Esophagus muscularis mucosa (tissue), 4 donors: ENCODE data around the gene DDX41. TPM values are rescaled to one million over a fixed set of nuclear protein-coding genes. Genes with fewer than 3 reads are reported as not detected.
A peak's percentile ranks its signal among the peaks of the same experiment; 100 is the strongest.
"Not testable (repeated sequence)": the region's sequence is repeated elsewhere in the genome, so short reads cannot be mapped to it uniquely, and the experiment has no call there.

Source experiments
- DNase-seq: peaks from one replicate; pipeline ENCODE4 v3.0.0-alpha.2; 2017; ENCODE audit errors: extremely low spot score
- H3K27ac ChIP-seq, 4 donors: fragments of 200-600 bp; sonication (generic); replicated peaks in 1 of 4; 1 replicate in 3 of 4; 2 replicates in 1 of 4; pipeline ENCODE4 v1.5.1; 2016 to 2019; ENCODE audit warnings: mild to moderate bottlenecking in 1 of 4
- H3K27me3 ChIP-seq, 4 donors: fragments of 200-600 bp; sonication (generic); one replicate each; pipeline versions ENCODE4 v1.5.1 to v1.6.0; 2016 to 2019
- H3K36me3 ChIP-seq, 4 donors: fragments of 200-600 bp; sonication (generic); one replicate each; pipeline ENCODE4 v1.5.1; 2016 to 2019
- H3K4me1 ChIP-seq, 4 donors: fragments of 200-600 bp; sonication (generic); one replicate each; pipeline ENCODE4 v1.5.1; 2016 to 2019
- H3K4me3 ChIP-seq, 4 donors: fragments of 200-600 bp; sonication (generic); 1 replicate in 2 of 4; 2 replicates in 2 of 4; pipeline ENCODE4 v1.5.1; 2016 to 2019; ENCODE audit warnings: mild to moderate bottlenecking in 4 of 4, moderate library complexity in 1 of 4
- H3K9me3 ChIP-seq, 4 donors: fragments of 200-600 bp; sonication (generic); 1 replicate in 3 of 4; 2 replicates in 1 of 4; pipeline ENCODE4 v1.5.1; 2016 to 2019
- CTCF ChIP-seq, 3 experiments: fragments of 200-600 bp in 2 of 3; fragments of 450-650 bp in 1 of 3; sonication (generic) in 2 of 3; IDR thresholded peaks; one replicate each; pipeline ENCODE4 v1.5.1; 2017 to 2019; ENCODE audit warnings: antibody characterized with exemption in 3 of 3, mild to moderate bottlenecking in 2 of 3, moderate library complexity in 1 of 3
- EP300 ChIP-seq: sonication (generic); formaldehyde crosslinking; IDR thresholded peaks from one replicate; pipeline ENCODE4 v1.6.1; 2017; ENCODE audit warnings: antibody characterized with exemption
- POLR2A ChIP-seq: fragments of 450-650 bp; IDR thresholded peaks from one replicate; pipeline ENCODE4 v1.6.1; 2017; ENCODE audit warnings: antibody characterized with exemption, moderate library complexity, mild to moderate bottlenecking, low read depth
- POLR2AphosphoS5 ChIP-seq, 2 donors: sonication (generic); formaldehyde crosslinking; IDR thresholded peaks; one replicate each; pipeline ENCODE4 v1.6.1; 2017; ENCODE audit warnings: antibody characterized with exemption in 2 of 2
- whole genome bisulfite sequencing: methylation state at CpG from one replicate; pipeline ENCODE4 v1.1.5; 2018; 5-methylcytosine and 5-hydroxymethylcytosine counted together
- intact Hi-C: fragments of 100-400 bp; cut with DNase I; formaldehyde crosslinking; loops from one replicate; pipeline ENCODE4 v1.15.1; 2023
- total RNA-seq, 4 donors: library from RNA; depleted of rRNA; stranded (reverse); fragments of >200 nt; gene quantifications; one replicate each; pipeline versions ENCODE4 v1.1.0 to v1.2.1, GENCODE V29; 2016

The DDX41 gene
- total RNA-seq, 4 donors from 2014 or later: 58.1 to 92.1 (median 66.0) TPM

- TF ChIP-seq EP300 (no peak), POLR2A (no peak), CTCF (IDR thresholded peaks at IDR 0.05) (no peak), POLR2AphosphoS5 (IDR thresholded peaks at IDR 0.05) (peak in 1 of 2 donors; percentile 65)
- no peak overlapping the region for H3K4me3 ChIP-seq
- peak overlapping the region in 3 of 4 donors; percentile 54 to 96 (median 93) for H3K27ac ChIP-seq
- WGBS: 91% methylated on average over 3 of the region's 3 CpGs
- intact Hi-C loops: no loop called here
- peaks cover 62 to 91% (median 88%) of the 10 kb centered on the region in 4 donors for H3K36me3 ChIP-seq
- peaks cover 2 to 99% (median 92%) of the 10 kb centered on the region in 4 donors for H3K4me1 ChIP-seq
- no peak for DNase-seq
- H3K27me3 ChIP-seq: no peaks in the 10 kb centered on the region
- H3K9me3 ChIP-seq: no peaks in the 10 kb centered on the region
Measured at GRCh38 chr5:177486256-177486655, 30.5 kb downstream of the DDX41 start.

DNA sequence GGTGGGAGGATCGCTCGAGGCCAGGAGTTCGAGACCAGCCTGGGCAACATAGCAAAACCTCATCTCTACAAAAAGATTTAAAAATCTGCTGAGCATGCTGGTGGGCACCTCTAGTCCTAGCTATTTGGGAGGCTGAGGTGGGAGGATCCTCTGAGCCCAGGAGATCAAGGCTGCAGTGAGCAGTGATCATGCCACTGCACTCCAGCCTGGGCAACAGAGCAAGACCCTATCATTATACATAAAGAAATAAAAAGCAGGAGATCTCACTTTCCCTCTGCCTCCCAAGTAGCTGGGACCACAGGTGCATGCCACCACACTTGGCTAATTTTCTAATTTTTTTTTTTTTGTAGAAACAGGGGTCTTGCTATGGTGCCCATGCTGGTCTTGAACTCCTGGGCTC lies 31.0 kb downstream of the DDX41 start:
- intact Hi-C loops: not testable (repeated sequence)

DNA sequence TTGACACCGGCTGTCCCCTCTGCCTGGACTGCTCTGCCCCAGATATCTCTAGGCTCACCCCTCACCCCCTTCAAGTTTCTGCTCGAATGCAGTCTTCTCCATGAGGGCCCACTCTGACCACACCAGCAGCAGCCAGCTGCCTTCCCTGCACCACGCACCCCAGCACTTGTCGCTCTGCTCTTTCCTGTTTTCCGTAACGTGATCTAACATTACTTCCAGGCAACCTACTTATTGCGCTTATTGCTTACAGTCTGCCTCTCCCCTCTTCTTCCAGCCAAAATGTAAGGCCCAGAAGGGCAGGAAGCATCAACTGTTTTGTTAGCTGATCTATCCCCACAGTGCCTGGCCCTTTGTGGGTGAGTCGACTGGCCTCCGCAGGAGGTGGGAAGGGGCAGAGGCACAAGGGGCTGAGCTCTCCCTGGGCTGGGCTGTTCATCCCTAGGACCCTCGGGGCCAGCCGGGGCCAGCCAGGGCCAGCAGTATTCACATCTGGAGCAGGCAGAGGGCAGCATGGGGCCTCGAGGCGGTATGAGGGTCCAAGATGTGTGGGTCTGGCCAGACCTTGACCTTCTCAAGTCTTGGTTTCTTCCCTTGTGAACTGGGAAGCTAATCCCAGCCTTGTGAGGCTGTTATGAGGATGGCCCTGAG lies 31.7 kb downstream of the DDX41 start:
- H3K27ac ChIP-seq: peak overlapping the region; percentile 89 to 96 (median 94)

More for the DNA sequence above, 31.0 kb downstream of the DDX41 start:
- H3K27me3 ChIP-seq, H3K9me3 ChIP-seq, H3K4me3 ChIP-seq, DNase-seq: not testable (repeated sequence)
- peak overlapping the region; percentile 93 to 96 (median 95) for H3K27ac ChIP-seq
- H3K4me1 ChIP-seq: peaks cover 0 to 99% (median 92%) of the 10 kb centered on the region in 4 donors
- 93% methylated on average over 3 of the region's 3 CpGs for WGBS
- peaks cover 57 to 91% (median 84%) of the 10 kb centered on the region in 4 donors for H3K36me3 ChIP-seq

DNA sequence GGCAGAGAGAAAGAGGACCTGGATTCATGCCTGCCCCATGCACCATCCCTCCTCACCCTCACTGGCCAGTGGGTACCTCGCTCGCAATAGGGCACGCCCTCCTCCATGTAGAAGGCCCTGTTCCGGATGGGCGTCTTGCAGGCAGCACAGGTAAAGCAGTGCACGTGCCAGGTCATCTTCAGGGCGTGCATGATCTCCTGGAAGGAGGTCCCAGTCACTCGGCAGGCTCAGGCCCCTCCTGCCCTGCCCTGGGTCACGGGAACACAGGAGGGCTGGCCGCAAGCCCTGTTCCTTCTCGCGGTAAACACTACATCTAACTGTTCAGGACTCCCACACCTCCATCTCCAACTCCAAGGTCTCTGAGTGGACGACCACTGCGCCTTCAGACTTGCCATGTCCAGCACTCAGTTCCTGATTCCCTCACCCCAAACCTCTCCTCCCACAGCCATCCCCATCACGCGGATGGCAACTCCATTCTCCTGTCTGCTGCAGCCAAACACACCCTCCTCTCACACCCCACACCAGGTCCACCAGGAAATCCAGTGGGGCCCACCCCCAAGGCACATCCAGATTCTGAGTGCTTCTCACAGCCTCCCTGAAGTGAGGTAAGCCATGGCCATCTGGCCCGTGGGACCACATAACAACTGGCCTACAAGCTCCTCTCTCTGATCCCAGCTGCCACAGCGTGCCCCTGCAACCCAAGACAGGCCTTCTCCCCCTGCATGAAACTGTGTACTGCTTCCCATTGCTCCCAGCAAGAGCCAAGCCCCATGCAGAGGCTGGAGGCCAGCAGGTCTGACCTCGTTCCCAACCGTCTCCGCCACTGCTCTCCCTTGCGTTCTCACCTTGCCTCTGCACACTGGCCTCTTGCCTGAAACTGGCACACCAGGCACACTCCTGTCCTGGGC lies 32.5 kb downstream of the DDX41 start:
- Histone ChIP-seq H3K4me1 (peaks cover 10 to 99% (median 92%) of the 10 kb centered on the region in 4 donors), H3K27ac (peak overlapping the region; percentile 89 to 96 (median 94)), H3K4me3 (no peak overlapping the region), H3K9me3 (no peaks in the 10 kb centered on the region), H3K36me3 (peaks cover 48 to 76% (median 69%) of the 10 kb centered on the region in 4 donors), H3K27me3 (no peaks in the 10 kb centered on the region)
- no peak for TF ChIP-seq CTCF (IDR thresholded peaks at IDR 0.05)
- peak; percentile 67 to 71 for TF ChIP-seq POLR2AphosphoS5 (IDR thresholded peaks at IDR 0.05)
- no peak for TF ChIP-seq POLR2A
- WGBS: 44% methylated on average over 15 of the region's 22 CpGs
- intact Hi-C loops: no loop called here
- no peak for DNase-seq

More for the DNA sequence above, 31.7 kb downstream of the DDX41 start:
- Histone ChIP-seq H3K27me3 (no peaks in the 10 kb centered on the region), H3K36me3 (peaks cover 53 to 84% (median 77%) of the 10 kb centered on the region in 4 donors), H3K4me3 (no peak overlapping the region), H3K9me3 (no peaks in the 10 kb centered on the region), H3K4me1 (peaks cover 3 to 99% (median 92%) of the 10 kb centered on the region in 4 donors)
- intact Hi-C loops: no loop called here
- no peak for DNase-seq
- TF ChIP-seq EP300: no peak
- peak in 1 of 2 donors; percentile 24 for TF ChIP-seq POLR2AphosphoS5 (IDR thresholded peaks at IDR 0.05)
- TF ChIP-seq POLR2A: no peak
- WGBS: 68% methylated on average over 13 of the region's 13 CpGs

DNA sequence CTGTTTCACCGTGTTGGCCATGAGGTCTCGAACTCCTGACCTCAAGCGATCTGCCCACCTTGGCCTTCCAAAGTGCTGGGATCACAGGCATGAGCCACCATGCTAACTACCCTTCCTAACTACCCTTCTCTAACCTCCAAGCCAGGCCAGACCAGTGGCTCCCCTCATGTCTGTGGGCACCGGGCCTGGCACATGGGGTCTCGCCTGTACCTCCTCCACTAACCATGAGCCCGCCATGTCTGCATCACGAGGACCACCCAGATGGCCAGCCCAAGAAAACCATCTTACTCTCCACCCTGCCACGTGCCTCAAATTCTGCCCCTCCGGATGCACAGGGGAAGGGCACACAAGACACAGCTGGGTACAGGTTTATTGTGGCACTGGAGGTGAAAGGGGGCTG lies 33.7 kb downstream of the DDX41 start:
- Histone ChIP-seq H3K27ac (peak overlapping the region; percentile 89 to 96 (median 94)), H3K36me3 (peaks cover 37 to 64% (median 57%) of the 10 kb centered on the region in 4 donors), H3K4me3 (no peak overlapping the region), H3K4me1 (peaks cover 22 to 99% (median 93%) of the 10 kb centered on the region in 4 donors), H3K27me3 (no peaks in the 10 kb centered on the region), H3K9me3 (no peaks in the 10 kb centered on the region)
- intact Hi-C loops: no loop called here
- 89% methylated on average over 9 of the region's 9 CpGs for WGBS
- TF ChIP-seq POLR2A: no peak
- TF ChIP-seq POLR2AphosphoS5 (IDR thresholded peaks at IDR 0.05): peak; percentile 9 to 39
- no peak for DNase-seq

- peak overlapping the region; percentile 89 to 96 (median 94) for H3K27ac ChIP-seq
- H3K36me3 ChIP-seq: peaks cover 30 to 57% (median 50%) of the 10 kb centered on the region in 4 donors
- peaks cover 29 to 99% (median 97%) of the 10 kb centered on the region in 4 donors for H3K4me1 ChIP-seq
- H3K27me3 ChIP-seq: no peaks in the 10 kb centered on the region
- no peaks in the 10 kb centered on the region for H3K9me3 ChIP-seq
- intact Hi-C loops: no loop called here
- TF ChIP-seq POLR2A: no peak
- TF ChIP-seq POLR2AphosphoS5 (IDR thresholded peaks at IDR 0.05): no peak
- TF ChIP-seq EP300: no peak
- no peak for TF ChIP-seq CTCF (IDR thresholded peaks at IDR 0.05)
- WGBS: 67% methylated on average over 10 of the region's 10 CpGs
- no peak for DNase-seq
- no peak overlapping the region for H3K4me3 ChIP-seq
Measured at GRCh38 chr5:177482359-177482795, 34.4 kb downstream of the DDX41 start.
